SK-N-SH (cell line): ENCODE measurements around the gene CHCHD5. TPM values are rescaled to one million over a fixed set of nuclear protein-coding genes. Genes with fewer than 3 reads are reported as not detected.

ENCODE experiments used
- CTCF ChIA-PET: fragments of 300-600, 350-600 bp; formaldehyde crosslinking; extraction: SDS; loops from one replicate; lab custom pipeline; 2021; lab: Yijun Ruan, JAX
- POLR2A ChIA-PET: fragments of 350-600 bp; sonication (Branson Sonifier 250); formaldehyde crosslinking; extraction: SDS; loops from one replicate; lab custom pipeline; 2020; ENCODE audit warnings: antibody characterized with exemption, inconsistent platforms; lab: Yijun Ruan, JAX
- DNase-seq: peaks from one replicate; pipeline ENCODE4 v3.0.0; 2012
- H2AFZ ChIP-seq: fragments of 200-600 bp; sonication (generic); 2 replicates; pipeline ENCODE4 v1.8.1; 2016; ENCODE audit warnings: antibody characterized with exemption, mild to moderate bottlenecking, low read depth
- H3F3A ChIP-seq: fragments of 200-600 bp; sonication (generic); replicated peaks from 2 replicates; pipeline ENCODE3; 2016; ENCODE audit warnings: antibody characterized with exemption, mild to moderate bottlenecking; ENCODE audit not compliant: insufficient read depth
- H3K27ac ChIP-seq, 2 experiments: fragments of 200-500 bp in 1 of 2; fragments of 200-600 bp in 1 of 2; sonication (Bioruptor generic) in 1 of 2; sonication (generic), shearing (Covaris generic) in 1 of 2; 2 replicates each; pipeline versions ENCODE4 v1.5.1 to v1.6.1; 2014 to 2016; ENCODE audit warnings: low read depth in 2 of 2, inconsistent platforms in 1 of 2, low read length in 1 of 2, mild to moderate bottlenecking in 1 of 2, mixed read lengths in 1 of 2
- H3K27me3 ChIP-seq: fragments of 200-600 bp; sonication (generic), shearing (Covaris generic); 2 replicates; pipeline ENCODE4 v1.6.1; 2016; ENCODE audit warnings: mixed run types; ENCODE audit not compliant: insufficient read depth
- H3K36me3 ChIP-seq, 2 experiments: fragments of 200-500 bp in 1 of 2; fragments of 200-600 bp in 1 of 2; sonication (Bioruptor generic) in 1 of 2; sonication (generic) in 1 of 2; replicated peaks in 1 of 2; 2 replicates each; pipeline versions ENCODE3 to v1.5.1; 2014 to 2016; ENCODE audit warnings: low read length in 1 of 2, mild to moderate bottlenecking in 1 of 2; ENCODE audit not compliant: insufficient read depth in 2 of 2, control insufficient read depth in 1 of 2
- H3K4me1 ChIP-seq, 2 experiments: fragments of 200-500 bp in 1 of 2; fragments of 200-600 bp in 1 of 2; sonication (Bioruptor generic) in 1 of 2; sonication (generic), shearing (Covaris generic) in 1 of 2; 2 replicates each; pipeline versions ENCODE4 v1.5.1 to v1.6.1; 2014 to 2016; ENCODE audit warnings: low read depth in 1 of 2, low read length in 1 of 2, mixed run types in 1 of 2; ENCODE audit not compliant: insufficient read depth in 2 of 2, control insufficient read depth in 1 of 2
- H3K4me2 ChIP-seq: fragments of 200-600 bp; sonication (generic), shearing (Covaris generic); 2 replicates; pipeline ENCODE4 v1.6.1; 2017; ENCODE audit warnings: mixed run types
- H3K4me3 ChIP-seq, 2 experiments: fragments of 200-500 bp in 1 of 2; fragments of 200-600 bp in 1 of 2; sonication (Bioruptor generic) in 1 of 2; sonication (generic), shearing (Covaris generic) in 1 of 2; 2 replicates each; pipeline versions ENCODE4 v1.5.1 to v1.8.1; 2014 to 2016; ENCODE audit warnings: low read depth in 2 of 2, inconsistent platforms in 1 of 2, low read length in 1 of 2, mild to moderate bottlenecking in 1 of 2, mixed read lengths in 1 of 2, moderate library complexity in 1 of 2
- H3K79me2 ChIP-seq: fragments of 200-600 bp; sonication (generic); 2 replicates; pipeline ENCODE4 v1.8.1; 2017; ENCODE audit warnings: mild to moderate bottlenecking; ENCODE audit not compliant: insufficient read depth
- H3K9ac ChIP-seq: fragments of 200-600 bp; sonication (generic); 2 replicates; pipeline ENCODE4 v1.6.1; 2017; ENCODE audit warnings: mixed run types
- H3K9me2 ChIP-seq: fragments of 200-600 bp; sonication (generic); 2 replicates; pipeline ENCODE4 v1.6.1; 2017; ENCODE audit warnings: mixed run types
- H3K9me3 ChIP-seq: fragments of 200-600 bp; sonication (generic); 2 replicates; pipeline ENCODE4 v1.6.1; 2017; ENCODE audit warnings: mixed run types, mild to moderate bottlenecking, moderate library complexity
- H4K20me1 ChIP-seq: fragments of 200-600 bp; sonication (generic); 2 replicates; pipeline ENCODE4 v1.6.1; 2017; ENCODE audit warnings: mild to moderate bottlenecking, mixed run types; ENCODE audit not compliant: insufficient read depth
- ELF1 ChIP-seq: IDR thresholded peaks from 2 replicates; pipeline ENCODE4 v1.4.0; 2012
- EP300 ChIP-seq, 2 experiments: IDR thresholded peaks; 2 replicates each; pipeline versions ENCODE4 v1.4.0 to v1.6.1; 2012; ENCODE audit warnings: borderline replicate concordance in 1 of 2, low read depth in 1 of 2, low read length in 1 of 2
- EZH2phosphoT487 ChIP-seq: fragments of 200-600 bp; sonication (generic); IDR thresholded peaks from 2 replicates; pipeline ENCODE4 v1.6.1; 2017; ENCODE audit warnings: low read depth, mixed run types, mild to moderate bottlenecking, antibody characterized with exemption, moderate library complexity, borderline replicate concordance
- FOXJ3 ChIP-seq: sonication (generic); formaldehyde crosslinking; IDR thresholded peaks from 2 replicates; pipeline ENCODE4 v1.5.1; 2020; ENCODE audit warnings: mild to moderate bottlenecking, missing genetic modification reagents
- JUND ChIP-seq: IDR thresholded peaks from 2 replicates; pipeline ENCODE4 v1.4.0; 2012
- MEF2A ChIP-seq: IDR thresholded peaks from 2 replicates; pipeline ENCODE4 v1.4.0; 2012; ENCODE audit warnings: low read depth, borderline replicate concordance
- MXI1 ChIP-seq: IDR thresholded peaks from 2 replicates; pipeline ENCODE4 v1.6.1; 2012; ENCODE audit warnings: mild to moderate bottlenecking, low read depth, low read length, improper control_type of control experiment
- NFIC ChIP-seq: IDR thresholded peaks from 2 replicates; pipeline ENCODE4 v1.4.0; 2012; ENCODE audit warnings: borderline replicate concordance
- POLR2AphosphoS5 ChIP-seq: IDR thresholded peaks from 2 replicates; pipeline ENCODE4 v1.6.1; 2012; ENCODE audit warnings: low read depth, low read length
- RCOR1 ChIP-seq: fragments of 150-350 bp; IDR thresholded peaks from 2 replicates; pipeline ENCODE4 v1.6.1; 2017; ENCODE audit warnings: antibody characterized with exemption, low read length
- RXRA ChIP-seq: IDR thresholded peaks from 2 replicates; pipeline ENCODE4 v1.4.0; 2012; ENCODE audit warnings: low read depth, mild to moderate bottlenecking, borderline replicate concordance
- TCF12 ChIP-seq: IDR thresholded peaks from 2 replicates; pipeline ENCODE4 v1.4.0; 2012
- USF1 ChIP-seq: IDR thresholded peaks from 2 replicates; pipeline ENCODE4 v1.4.0; 2012; ENCODE audit warnings: low read depth, borderline replicate concordance
- ZBTB33 ChIP-seq: IDR thresholded peaks from 2 replicates; pipeline ENCODE4 v1.4.0; 2012; ENCODE audit warnings: low read depth, borderline replicate concordance
- WGBS: methylation state at CpG from one replicate; pipeline ENCODE4 v1.1.6; 2017; ENCODE audit warnings: low lambda C conversion rate; 5-methylcytosine and 5-hydroxymethylcytosine counted together
- polyA plus RNA-seq, 3 experiments: library from polyadenylated mRNA; depleted of rRNA; stranded (reverse); fragments of >200 nt; gene quantifications; 2 replicates each; pipeline ENCODE4 v1.2.3, GENCODE V29; 2012
- TF ChIP-seq, protein P1 (sequence below): IDR thresholded peaks from 2 replicates; pipeline ENCODE4 v1.4.0; 2012; ENCODE audit warnings: low read depth
- TF ChIP-seq, protein P2 (sequence below): fragments of 150-350 bp; IDR thresholded peaks from 2 replicates; pipeline ENCODE4 v1.6.1; 2017; ENCODE audit warnings: antibody characterized with exemption, low read length, low read depth, borderline replicate concordance

Gene CHCHD5
- polyA plus RNA-seq, 1 of the 3 experiments (the other 2 are of a cell fraction) = 55.9 TPM

DNA sequence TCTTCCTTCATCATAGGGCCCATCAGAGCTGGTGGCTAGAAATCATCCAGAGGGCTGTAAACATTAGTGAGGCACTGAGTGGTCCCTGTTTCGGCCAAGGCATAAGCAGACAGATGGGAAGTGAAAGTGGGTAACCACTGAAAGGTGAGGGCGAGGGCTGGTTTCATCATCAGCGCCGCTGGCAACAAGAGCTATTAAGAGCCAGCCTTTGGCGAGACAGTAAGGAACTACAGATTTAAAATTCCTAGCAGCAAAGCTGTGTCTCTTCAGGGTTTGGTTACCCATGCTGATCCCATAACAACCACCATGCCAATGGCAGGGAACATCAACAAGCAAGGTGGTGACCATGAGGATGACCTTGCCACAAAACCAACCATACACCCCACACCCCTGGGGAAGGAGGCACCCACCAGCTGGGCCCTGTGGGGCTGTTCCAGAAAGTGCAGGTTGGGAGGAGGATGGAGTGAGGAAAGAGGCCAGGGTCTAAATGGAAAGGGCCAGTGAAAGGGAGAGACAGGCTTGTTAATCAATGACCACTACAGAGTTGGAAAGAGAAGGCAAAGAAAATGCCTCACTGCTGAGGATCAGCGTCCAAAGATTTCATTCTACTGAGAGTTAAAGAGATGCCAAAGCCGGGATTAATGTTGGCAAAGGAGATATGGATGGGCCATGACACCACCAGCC, 52.3 kb downstream of the CHCHD5 start:
- ChIA-PET CTCF (interaction anchor here (0.7 to 15.2 kb wide), 2 partner anchors 23 to 90 kb away, joined by 3 to 179 read pairs; no protein-coding TSS in a partner anchor), POLR2A (no interaction called here)
- Histone ChIP-seq H3K9me2 (no peaks in the 10 kb centered on the region), H3K4me3 (no peak overlapping the region), H4K20me1 (no peaks in the 10 kb centered on the region), H2AFZ (no peak overlapping the region), H3K27me3 (no peaks in the 10 kb centered on the region), H3K36me3 (no peaks in the 10 kb centered on the region), H3K9me3 (no peaks in the 10 kb centered on the region), H3K4me1 (peaks cover 3 to 21% of the 10 kb centered on the region in 2 experiments; a peak in 3 of 4 replicates), H3K4me2 (no peak overlapping the region), H3K79me2 (no peaks in the 10 kb centered on the region), H3F3A (peaks cover 27% of the 10 kb centered on the region), H3K9ac (no peak overlapping the region), H3K27ac (no peak overlapping the region)
- DNase-seq = no peak
- TF ChIP-seq MEF2A = no peak
- no peak for TF ChIP-seq MXI1
- TF ChIP-seq ELF1 = no peak
- TF ChIP-seq, protein P1, sequence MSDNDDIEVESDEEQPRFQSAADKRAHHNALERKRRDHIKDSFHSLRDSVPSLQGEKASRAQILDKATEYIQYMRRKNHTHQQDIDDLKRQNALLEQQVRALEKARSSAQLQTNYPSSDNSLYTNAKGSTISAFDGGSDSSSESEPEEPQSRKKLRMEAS = no peak
- TF ChIP-seq RXRA = no peak
- TF ChIP-seq, protein P2, sequence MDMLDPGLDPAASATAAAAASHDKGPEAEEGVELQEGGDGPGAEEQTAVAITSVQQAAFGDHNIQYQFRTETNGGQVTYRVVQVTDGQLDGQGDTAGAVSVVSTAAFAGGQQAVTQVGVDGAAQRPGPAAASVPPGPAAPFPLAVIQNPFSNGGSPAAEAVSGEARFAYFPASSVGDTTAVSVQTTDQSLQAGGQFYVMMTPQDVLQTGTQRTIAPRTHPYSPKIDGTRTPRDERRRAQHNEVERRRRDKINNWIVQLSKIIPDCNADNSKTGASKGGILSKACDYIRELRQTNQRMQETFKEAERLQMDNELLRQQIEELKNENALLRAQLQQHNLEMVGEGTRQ = no peak
- no peak for TF ChIP-seq FOXJ3 (CRISPR knock-in tag)
- no peak for TF ChIP-seq EP300 (IDR thresholded peaks at IDR 0.05; ENCODE audit: borderline replicate concordance in 1 of 2, low read depth in 1 of 2, low read length in 1 of 2)
- TF ChIP-seq USF1 = no peak
- TF ChIP-seq POLR2AphosphoS5 = no peak
- TF ChIP-seq RCOR1 = no peak
- TF ChIP-seq EZH2phosphoT487 = no peak
- TF ChIP-seq ZBTB33 = no peak
- no peak for TF ChIP-seq NFIC
- no peak for TF ChIP-seq TCF12
- TF ChIP-seq JUND = no peak
- 85% methylated on average over 7 of the region's 7 CpGs for WGBS
